Dendritic cell treated with granulocyte-macrophage colony-stimulating factor and Interleukin-4, amounts not matched to agents 40 ng/mL and 50 ng/mL, for 4 days (primary cell): Measurements from ENCODE around the gene PPIH.
A peak's percentile ranks its signal among the peaks of the same experiment; 100 is the strongest.
"Not testable (repeated sequence)": the region's sequence is repeated elsewhere in the genome, so short reads cannot be mapped to it uniquely, and the experiment has no call there.

Experiments used
- H3K27ac Mint-ChIP-seq: one replicate; pipeline ENCODE4 v1.8.0; 2022; ENCODE audit warnings: mild to moderate bottlenecking, mixed read lengths
- H3K27me3 Mint-ChIP-seq: one replicate; pipeline ENCODE4 v1.8.0; 2022; ENCODE audit warnings: mild to moderate bottlenecking, mixed read lengths
- H3K36me3 Mint-ChIP-seq: one replicate; pipeline ENCODE4 v1.8.0; 2022; ENCODE audit warnings: low read depth, mixed read lengths
- H3K4me1 Mint-ChIP-seq: one replicate; pipeline ENCODE4 v1.8.0; 2022; ENCODE audit warnings: low read depth, mixed read lengths
- H3K4me3 Mint-ChIP-seq: one replicate; pipeline ENCODE4 v1.8.0; 2022; ENCODE audit warnings: mild to moderate bottlenecking, moderate library complexity, mixed read lengths
- H3K9me3 Mint-ChIP-seq: one replicate; pipeline ENCODE4 v1.8.0; 2022; ENCODE audit warnings: mixed read lengths
- intact Hi-C: fragments of 100-400 bp; cut with micrococcal nuclease; formaldehyde crosslinking; loops from one replicate; pipeline ENCODE4 v1.15.0; 2022

PPIH gene

DNA sequence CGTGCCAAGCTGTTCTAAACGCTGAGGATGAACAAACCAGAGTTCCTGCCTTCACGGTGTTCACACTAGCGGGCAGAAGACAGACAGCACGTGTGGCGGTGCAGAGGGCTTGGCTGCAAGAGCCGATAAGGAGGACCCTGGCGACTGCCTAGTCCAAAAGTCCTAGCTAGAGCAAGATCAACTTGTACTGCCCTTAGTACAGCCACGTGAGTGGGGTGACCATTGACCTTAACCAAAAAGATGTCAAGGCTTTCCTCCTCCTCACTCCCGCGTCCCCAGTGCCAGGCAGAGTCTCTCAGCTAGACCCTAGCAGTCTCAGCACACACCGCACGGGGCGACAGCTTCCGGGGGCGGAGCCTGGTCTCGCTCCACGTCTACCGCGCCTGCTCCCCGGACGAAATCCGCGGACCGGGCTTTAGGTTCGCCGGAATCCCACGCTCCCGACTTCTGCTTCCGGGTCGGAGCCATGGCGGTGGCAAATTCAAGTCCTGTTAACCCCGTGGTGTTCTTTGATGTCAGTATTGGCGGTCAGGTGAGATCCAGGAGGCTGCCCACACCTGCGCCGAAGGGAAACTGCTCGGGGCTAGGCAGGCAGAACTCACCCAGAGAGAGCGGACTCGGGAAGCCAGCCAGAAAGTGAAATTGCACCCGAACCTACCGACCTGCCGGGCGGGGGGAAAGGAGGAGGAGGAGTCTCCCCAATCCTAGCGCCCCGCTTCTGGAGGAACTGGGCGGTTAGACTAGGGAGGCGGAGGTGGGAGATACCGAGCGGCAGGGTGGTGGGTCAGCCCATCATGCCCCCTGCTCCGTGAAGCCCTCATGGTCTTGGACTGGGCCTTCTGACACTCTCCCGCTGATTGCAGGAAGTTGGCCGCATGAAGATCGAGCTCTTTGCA is at the start of gene PPIH:
Gene PPIH (plus strand): TSS at position 443 of the 896 bp plus-strand sequence. CDS start 24 bp downstream, at position 467.
- Mint-ChIP-seq H3K27ac (peak within 1 kb of the TSS; percentile 89), H3K27me3 (no peaks in the 10 kb centered on the region), H3K36me3 (peaks cover 40% of the 10 kb centered on the region), H3K4me1 (peaks cover 19% of the 10 kb centered on the region), H3K9me3 (no peaks in the 10 kb centered on the region), H3K4me3 (peak within 1 kb of the TSS; percentile 98)
- intact Hi-C loops: loop anchor here (1.0 to 10.0 kb wide), 2 partner anchors 24 to 193 kb away; partner anchors contain the start of genes CCDC30 and YBX1

DNA sequence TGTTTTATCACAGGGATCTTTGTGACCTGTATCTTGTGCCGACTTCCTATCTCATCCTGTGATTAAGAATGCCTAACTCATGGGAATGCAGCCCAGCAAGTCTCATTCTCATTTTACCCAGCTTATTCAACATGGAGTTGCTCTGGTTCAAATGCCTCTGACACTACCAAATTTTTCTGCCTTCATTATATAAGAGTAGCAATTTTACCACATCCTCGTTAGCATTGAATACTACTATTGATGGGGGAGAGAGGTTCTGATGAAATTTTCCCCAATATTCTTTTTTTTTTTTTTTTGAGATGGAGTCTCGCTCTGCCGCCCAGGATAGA is 44.5 kb upstream of the PPIH start:
- no peak overlapping the region for H3K4me3 Mint-ChIP-seq
- intact Hi-C loops: no loop called here
- no peaks in the 10 kb centered on the region for H3K4me1 Mint-ChIP-seq
- H3K27ac Mint-ChIP-seq: no peak overlapping the region
- H3K36me3 Mint-ChIP-seq: no peaks in the 10 kb centered on the region
- no peaks in the 10 kb centered on the region for H3K27me3 Mint-ChIP-seq
- no peaks in the 10 kb centered on the region for H3K9me3 Mint-ChIP-seq

DNA sequence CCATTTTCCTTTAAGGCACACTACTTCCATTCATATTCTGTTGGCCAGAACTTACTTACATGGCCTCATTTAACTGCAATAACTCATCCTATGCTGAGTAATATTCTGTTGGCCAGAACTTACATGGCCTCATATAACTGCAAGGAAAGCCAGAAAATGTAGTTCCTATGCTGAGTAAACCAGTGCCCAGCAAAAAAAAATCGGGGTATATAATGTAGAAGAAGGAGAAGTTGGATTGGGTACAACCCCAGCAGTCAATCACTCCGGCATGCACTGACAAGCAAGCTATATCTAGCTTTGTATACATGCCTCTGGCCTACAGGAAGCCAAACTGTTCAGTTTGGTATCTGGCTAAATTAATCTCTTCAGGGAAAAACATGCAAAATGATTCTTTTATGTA is 39.4 kb upstream of the PPIH start:
- Mint-ChIP-seq H3K36me3 (no peaks in the 10 kb centered on the region), H3K27me3 (no peaks in the 10 kb centered on the region), H3K4me3 (no peak overlapping the region), H3K9me3 (no peaks in the 10 kb centered on the region), H3K4me1 (no peaks in the 10 kb centered on the region), H3K27ac (no peak overlapping the region)
- intact Hi-C loops: no loop called here

DNA sequence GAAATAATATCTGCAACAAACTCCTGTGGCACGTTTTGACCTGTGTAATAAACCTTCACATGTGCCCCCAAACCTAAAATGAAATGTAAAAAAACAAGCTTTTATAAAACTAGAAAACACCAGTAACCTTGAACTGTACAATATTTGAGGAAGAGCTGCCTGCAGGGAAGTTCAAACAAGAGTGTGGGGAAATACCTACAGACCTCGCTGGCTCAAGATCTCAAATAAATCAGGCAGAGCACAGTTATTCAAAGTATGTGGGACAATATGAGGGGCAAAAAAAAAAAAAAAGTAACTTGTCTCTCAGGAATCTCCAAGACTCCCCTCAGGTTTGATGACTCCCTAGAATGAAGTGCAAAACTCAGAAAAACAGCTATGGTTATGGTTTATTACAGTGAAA is 37.9 kb upstream of the PPIH start:
- intact Hi-C loops: no loop called here
- Mint-ChIP-seq H3K27ac (no peak overlapping the region), H3K4me3 (no peak overlapping the region), H3K36me3 (no peaks in the 10 kb centered on the region), H3K4me1 (no peaks in the 10 kb centered on the region), H3K27me3 (no peaks in the 10 kb centered on the region), H3K9me3 (no peaks in the 10 kb centered on the region)

DNA sequence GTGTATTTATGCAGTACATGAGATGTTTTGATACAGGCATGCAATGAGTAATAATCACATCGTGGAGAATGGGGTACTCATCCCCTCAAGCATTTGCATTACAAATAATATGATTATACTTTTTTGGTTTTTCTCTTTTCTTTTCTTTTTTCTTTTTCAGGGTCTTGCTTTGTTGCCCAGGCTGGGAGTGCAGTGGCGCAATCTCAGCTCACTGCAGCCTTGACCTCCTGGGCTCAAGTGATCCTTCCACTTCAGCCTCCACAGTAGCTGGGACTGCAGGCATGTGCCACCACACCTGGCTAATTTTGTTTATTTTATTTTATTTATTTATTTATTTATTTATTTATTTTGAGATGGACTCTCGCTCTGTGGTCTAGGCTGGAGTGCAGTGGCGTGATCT is 37.0 kb upstream of the PPIH start:
- H3K27ac Mint-ChIP-seq, H3K4me3 Mint-ChIP-seq, H3K4me1 Mint-ChIP-seq, H3K9me3 Mint-ChIP-seq, H3K36me3 Mint-ChIP-seq, intact Hi-C loops, H3K27me3 Mint-ChIP-seq: not testable (repeated sequence)

DNA sequence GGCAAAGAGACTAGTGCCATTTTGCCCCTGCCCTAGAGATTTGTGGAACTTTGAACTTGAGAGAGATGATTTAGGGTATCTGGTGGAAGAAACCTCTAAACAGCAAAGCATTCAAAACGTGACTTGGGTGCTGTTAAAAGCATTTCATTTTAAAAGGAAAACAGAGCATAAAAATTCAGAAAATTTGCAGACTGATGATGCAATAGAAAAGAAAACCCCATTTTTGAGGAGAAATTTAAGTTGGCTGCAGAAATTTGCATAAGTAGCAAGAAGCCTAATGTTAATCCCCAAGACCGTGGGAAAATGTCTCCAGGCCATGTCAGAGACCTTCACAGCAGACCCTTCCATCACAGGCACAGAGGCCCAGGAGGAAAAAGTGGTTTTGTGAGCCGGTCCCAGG is 31.0 kb upstream of the PPIH start:
- H3K9me3 Mint-ChIP-seq, H3K4me1 Mint-ChIP-seq, intact Hi-C loops, H3K27ac Mint-ChIP-seq, H3K27me3 Mint-ChIP-seq, H3K36me3 Mint-ChIP-seq, H3K4me3 Mint-ChIP-seq: not testable (repeated sequence)

DNA sequence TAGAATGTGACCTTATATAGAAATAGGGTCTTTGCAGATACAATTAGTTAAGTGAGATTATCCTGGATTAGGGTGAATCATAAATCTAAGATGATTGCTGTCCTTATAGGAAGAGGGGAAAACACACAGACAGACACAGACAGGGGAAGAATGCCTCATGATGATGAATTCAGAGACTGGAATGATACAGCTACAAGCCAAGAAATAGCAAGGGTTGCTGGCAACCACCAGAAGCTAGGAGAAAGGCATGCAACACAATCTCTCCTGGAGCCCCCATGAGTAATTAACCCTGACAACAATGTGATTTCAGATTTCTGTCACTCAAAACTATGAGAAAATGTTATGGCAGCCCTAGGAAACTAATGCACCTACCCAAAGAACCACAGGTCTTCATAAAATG is 19.1 kb upstream of the PPIH start:
- Mint-ChIP-seq H3K27ac (no peak overlapping the region), H3K36me3 (no peaks in the 10 kb centered on the region), H3K4me3 (no peak overlapping the region), H3K9me3 (no peaks in the 10 kb centered on the region), H3K4me1 (no peaks in the 10 kb centered on the region), H3K27me3 (no peaks in the 10 kb centered on the region)
- intact Hi-C loops: no loop called here

DNA sequence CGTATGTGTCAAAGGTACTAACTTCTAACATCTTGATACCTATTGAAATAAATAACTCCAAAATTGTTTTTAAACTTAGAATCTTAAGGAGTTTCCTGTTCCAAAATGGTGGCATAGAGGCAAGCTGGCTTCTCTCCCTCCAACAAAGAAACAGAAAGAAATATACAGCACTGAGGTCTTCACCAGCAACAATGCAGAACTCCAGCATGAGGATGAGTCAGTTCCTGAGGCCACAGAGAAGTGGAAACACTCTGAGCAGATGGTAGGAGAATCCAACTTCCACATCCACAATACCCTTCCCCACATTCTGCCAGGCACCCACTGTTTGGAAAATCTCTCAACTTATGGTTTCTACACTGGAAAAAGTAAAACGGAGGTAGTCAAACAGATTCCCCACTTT is 12.2 kb upstream of the PPIH start:
- H3K4me1 Mint-ChIP-seq: peaks cover 7% of the 10 kb centered on the region
- no peak overlapping the region for H3K4me3 Mint-ChIP-seq
- peaks cover 12% of the 10 kb centered on the region for H3K9me3 Mint-ChIP-seq
- H3K27me3 Mint-ChIP-seq: no peaks in the 10 kb centered on the region
- intact Hi-C loops: no loop called here
- H3K36me3 Mint-ChIP-seq: peaks cover 12% of the 10 kb centered on the region
- no peak overlapping the region for H3K27ac Mint-ChIP-seq

DNA sequence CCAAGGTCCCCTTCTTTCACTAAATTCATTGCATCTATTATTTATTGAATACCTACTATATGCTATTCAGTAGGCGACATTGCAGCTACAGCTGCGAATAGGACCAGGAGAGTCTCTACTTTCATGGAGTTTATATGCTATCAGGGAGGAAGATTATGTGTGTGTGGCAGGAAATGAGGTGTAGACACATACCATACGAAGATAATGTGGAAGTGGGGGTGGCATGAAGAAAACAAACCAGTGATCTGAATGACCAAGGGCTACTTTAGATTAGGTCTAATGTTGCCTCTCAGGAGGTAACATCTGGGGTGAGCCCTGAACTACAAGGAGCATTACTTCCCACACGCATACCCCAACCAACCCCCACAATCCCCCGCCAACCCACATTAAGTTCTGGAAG is 1.0 kb upstream of the PPIH start:
- Mint-ChIP-seq H3K27ac (peak overlapping the region; percentile 89), H3K4me3 (peak overlapping the region; percentile 55), H3K9me3 (no peaks in the 10 kb centered on the region), H3K36me3 (peaks cover 35% of the 10 kb centered on the region), H3K4me1 (peaks cover 19% of the 10 kb centered on the region), H3K27me3 (no peaks in the 10 kb centered on the region)
- intact Hi-C loops: loop anchor here (10.0 kb wide), 1 partner anchor 192 kb away; the partner anchor contains the start of gene CCDC30

DNA sequence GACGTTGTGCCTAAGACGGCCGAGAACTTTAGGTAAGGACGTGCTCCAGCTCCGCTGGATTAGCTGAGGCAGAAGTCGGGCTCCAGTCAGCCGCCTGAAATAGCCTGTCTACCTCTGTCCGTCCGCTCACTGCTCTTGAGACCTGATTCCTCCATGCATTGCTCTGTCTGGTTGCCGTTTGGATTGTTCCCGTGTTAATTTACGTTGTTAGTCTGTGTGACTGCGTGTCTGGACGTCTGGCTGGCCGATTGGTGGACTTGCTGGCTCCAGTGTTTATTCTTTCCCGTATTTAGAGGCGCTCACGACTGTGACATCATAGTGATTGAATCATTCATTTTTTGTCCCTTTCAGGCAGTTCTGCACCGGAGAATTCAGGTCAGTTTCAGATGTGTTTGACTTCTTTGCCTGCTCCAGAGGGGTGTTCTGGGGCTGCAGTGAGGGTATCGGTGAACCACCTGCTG is 684 bp downstream of the PPIH start:
- H3K9me3 Mint-ChIP-seq: no peaks in the 10 kb centered on the region
- peak overlapping the region; percentile 89 for H3K27ac Mint-ChIP-seq
- H3K4me1 Mint-ChIP-seq: peaks cover 19% of the 10 kb centered on the region
- H3K4me3 Mint-ChIP-seq: peak overlapping the region; percentile 98
- H3K27me3 Mint-ChIP-seq: no peaks in the 10 kb centered on the region
- H3K36me3 Mint-ChIP-seq: peaks cover 47% of the 10 kb centered on the region
- intact Hi-C loops: loop anchor here (1.0 to 10.0 kb wide), 2 partner anchors 23 to 194 kb away; partner anchors contain the start of genes CCDC30 and YBX1

DNA sequence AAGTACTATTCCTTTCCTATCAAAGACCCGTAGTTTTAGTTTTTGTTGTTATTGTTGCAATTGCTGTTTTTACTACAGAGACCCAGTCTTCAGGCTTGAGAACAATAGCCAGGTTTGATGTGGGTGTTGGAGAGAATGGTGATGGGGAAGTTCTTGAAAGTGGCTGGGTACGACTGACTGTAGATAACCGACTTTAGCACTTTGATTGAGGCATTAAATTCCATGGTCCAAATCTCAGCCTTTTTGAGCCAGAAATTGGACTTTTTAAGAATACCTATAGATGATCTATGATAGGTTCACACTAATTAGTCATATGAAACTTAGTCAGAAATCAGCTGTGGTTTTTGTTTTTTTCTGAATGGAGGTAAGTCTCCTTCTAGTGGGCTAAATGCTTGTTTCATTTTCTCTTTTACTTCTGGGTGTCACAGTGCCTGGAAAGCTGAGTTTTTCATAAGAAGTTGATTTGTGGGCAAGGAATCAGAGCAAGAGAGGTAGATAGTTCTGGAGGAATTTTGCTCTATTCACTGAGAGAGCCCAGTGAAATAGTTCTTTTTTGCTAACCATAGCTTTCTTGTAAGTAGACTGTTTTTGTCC is 2.8 kb downstream of the PPIH start:
- intact Hi-C loops: no loop called here
- Mint-ChIP-seq H3K9me3 (no peaks in the 10 kb centered on the region), H3K27me3 (no peaks in the 10 kb centered on the region), H3K4me3 (no peak overlapping the region), H3K27ac (no peak overlapping the region), H3K36me3 (peaks cover 68% of the 10 kb centered on the region), H3K4me1 (peaks cover 19% of the 10 kb centered on the region)

DNA sequence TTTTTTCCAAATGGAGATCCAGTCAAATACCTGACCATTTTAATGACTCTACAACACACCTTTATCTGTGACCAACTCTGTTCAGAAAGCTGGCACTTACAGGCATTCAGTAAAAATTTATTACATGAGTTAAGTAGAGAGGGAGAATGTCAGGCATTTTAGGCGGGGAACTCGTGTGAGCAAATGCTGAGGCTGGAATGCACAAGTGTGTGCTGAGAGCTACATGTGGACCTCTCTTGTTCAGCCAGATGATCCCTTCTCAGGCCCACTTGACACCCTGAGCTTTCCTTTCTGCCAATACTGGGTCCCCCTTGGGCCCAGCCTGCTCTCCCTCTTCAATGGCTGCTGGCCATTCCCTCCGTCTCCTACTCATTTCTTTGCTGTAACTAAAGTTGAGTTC is 11.7 kb downstream of the PPIH start:
- Mint-ChIP-seq H3K4me1 (peaks cover 11% of the 10 kb centered on the region), H3K27ac (no peak overlapping the region), H3K4me3 (no peak overlapping the region), H3K9me3 (no peaks in the 10 kb centered on the region), H3K27me3 (no peaks in the 10 kb centered on the region), H3K36me3 (peaks cover 71% of the 10 kb centered on the region)
- intact Hi-C loops: no loop called here

DNA sequence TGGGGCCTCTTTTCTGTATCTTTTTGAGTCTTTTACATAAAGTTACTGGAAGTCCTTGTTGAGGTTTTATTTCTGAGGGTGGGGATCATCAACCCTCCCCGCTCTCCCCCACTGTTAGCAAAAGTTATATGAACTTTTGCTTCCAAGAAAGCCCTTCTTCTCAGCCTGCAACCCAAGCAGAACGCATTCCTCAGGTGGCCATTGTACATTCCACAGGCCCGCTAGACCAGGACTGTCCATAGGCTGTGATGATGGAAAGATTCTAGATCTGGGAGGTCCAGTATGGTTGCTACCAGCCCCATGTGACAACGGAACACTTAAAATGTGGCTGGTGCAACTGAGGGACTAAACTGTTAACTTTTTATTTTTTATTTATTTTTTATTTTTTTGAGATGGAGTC is 12.2 kb downstream of the PPIH start:
- peaks cover 71% of the 10 kb centered on the region for H3K36me3 Mint-ChIP-seq
- no peaks in the 10 kb centered on the region for H3K9me3 Mint-ChIP-seq
- H3K4me1 Mint-ChIP-seq: peaks cover 11% of the 10 kb centered on the region
- intact Hi-C loops: no loop called here
- no peak overlapping the region for H3K4me3 Mint-ChIP-seq
- H3K27ac Mint-ChIP-seq: no peak overlapping the region
- no peaks in the 10 kb centered on the region for H3K27me3 Mint-ChIP-seq

DNA sequence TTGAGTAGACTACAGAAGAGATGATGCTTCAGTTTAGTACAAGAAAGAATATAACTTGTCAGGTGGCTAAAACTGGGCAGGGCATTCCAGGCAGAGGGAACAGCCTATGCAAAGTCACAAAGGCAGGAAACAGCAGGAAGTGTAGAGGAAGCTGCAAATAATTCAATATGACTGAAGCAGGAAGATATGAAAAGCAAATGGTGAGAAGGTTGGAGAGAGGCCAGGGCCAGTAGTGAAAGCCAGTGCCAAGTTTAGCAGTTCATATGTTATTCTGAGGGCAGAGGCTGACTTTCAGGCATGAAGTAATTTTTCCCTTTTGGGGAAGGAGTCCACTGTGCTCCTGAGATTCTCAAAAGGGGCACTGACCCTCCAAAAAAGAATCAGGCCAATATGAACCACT is 16.0 kb downstream of the PPIH start:
- Mint-ChIP-seq H3K36me3 (peaks cover 51% of the 10 kb centered on the region), H3K4me1 (peaks cover 5% of the 10 kb centered on the region), H3K9me3 (no peaks in the 10 kb centered on the region), H3K4me3 (no peak overlapping the region), H3K27ac (no peak overlapping the region), H3K27me3 (no peaks in the 10 kb centered on the region)
- intact Hi-C loops: no loop called here
